ENCODE results near the gene ZW10.
"Not testable (repeated sequence)": the region's sequence is repeated elsewhere in the genome, so short reads cannot be mapped to it uniquely, and the experiment has no call there.

Gene ZW10

DNA sequence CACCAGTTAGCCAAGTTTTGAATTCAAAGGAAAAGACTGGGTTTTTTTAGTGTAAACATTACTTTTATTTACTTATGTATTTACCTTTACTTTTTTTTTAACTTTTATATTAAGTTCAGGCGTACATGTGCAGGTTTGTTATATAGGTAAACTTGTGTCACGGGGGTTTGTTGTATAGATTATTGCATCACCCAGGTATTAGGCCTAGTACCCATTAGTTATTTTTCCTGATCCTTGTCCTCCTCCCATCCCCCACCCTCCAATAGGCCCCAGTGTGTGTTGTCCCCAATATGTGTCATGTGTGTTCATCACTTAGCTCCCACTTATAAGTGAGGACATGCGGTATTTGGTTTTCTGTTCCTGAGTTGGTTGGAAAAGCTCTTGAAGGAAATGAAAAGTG is 20.6 kb downstream of the ZW10 start:
- no peak for DNase-seq (ENCODE audit: low spot score)

DNA sequence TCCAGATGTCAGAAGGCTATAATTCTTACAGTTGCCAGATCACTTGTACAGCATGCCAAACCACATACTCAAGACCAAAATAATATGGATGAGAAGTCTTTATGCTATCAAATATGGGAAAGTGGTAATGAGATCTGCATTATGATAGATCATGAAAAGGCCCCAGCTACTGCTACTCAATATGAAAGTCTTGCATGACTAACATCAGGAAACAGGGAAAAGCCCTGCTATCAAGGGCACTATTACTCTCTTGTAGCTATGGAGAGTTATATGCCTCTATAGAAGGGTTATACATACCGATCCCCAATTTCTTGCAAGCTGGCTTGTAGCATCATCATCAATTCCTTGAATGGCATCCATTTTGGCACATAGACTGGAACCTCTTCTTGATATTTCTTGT is 37.2 kb downstream of the ZW10 start:
- DNase-seq (ENCODE audit: low spot score): no peak

DNA sequence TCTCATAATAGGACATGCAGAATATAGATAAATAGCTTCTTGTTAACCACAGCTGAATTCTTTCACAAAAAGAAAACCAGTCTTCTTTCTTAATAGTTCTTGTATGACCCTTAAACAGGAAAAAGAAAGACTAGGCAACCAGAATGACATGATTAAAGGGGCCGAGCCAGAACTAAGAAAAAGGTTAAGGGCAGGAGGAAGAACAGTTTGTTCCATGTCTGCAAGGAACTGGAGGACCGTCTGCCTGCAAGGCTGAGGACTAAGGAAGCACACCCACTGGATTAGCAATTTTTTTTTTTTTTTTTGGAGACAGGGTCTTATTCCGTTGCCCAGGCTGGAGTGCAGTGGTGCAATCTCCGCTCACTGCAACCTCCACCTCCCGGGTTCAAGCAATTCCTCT is 41.4 kb downstream of the ZW10 start:
- DNase-seq (ENCODE audit: low spot score): no peak

DNA sequence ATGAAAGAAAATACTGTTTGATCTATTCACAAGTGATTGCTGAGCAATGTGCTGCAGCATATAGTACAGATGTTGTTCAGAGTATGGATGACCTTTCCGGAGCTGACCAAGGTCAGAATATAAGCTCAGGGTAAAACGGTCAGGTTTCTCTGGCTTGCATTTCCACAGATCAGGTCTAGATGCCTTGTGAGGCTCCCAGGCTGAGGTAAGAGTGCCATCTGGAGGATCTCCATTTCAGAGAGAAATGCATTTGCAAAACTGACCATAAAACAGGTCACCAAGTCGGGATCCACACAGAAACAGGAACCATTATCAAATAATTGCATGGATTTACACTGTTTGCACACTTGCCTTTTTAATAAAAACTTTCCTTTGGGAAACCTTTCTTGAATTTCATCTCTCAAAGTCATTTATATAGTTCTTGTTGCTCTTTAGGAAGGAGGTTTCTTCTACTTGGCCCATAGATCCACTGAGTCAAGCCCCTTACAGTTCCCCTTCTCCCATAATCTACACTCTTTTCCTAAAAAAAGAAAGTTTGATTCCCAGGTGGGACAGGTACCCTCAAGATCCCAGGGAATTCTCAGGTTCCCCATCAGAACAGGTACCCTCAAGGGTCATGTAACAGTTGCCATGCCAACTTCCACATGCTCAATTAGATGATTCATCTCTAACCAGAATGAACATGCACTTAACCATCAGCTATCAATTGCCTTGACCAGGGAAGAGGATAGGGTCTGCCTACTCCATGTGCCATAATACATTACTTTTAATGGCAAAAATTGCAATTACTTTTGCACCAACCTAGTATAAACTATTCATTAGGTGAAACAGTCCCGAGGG is 42.4 kb downstream of the ZW10 start:
- DNase-seq (ENCODE audit: low spot score): peak; percentile 71

DNA sequence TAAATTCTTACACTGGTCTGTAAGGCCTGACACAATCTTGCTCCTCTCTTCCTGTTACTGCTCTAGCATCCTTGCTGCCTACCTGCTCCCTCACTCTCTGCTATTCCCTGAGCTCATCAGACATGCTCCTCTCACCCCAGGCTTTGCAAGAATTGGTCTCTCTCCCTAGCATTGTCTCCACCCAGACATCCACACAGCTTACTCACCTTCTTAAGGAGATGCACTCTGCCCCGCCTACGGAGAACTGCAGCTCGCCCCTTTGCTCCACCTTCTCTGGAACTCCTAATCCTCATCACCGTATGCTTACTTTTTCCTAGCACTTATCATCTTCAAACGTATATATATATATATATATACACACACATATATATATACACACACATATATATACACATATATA is 44.0 kb downstream of the ZW10 start:
- DNase-seq (ENCODE audit: low spot score): no peak

DNA sequence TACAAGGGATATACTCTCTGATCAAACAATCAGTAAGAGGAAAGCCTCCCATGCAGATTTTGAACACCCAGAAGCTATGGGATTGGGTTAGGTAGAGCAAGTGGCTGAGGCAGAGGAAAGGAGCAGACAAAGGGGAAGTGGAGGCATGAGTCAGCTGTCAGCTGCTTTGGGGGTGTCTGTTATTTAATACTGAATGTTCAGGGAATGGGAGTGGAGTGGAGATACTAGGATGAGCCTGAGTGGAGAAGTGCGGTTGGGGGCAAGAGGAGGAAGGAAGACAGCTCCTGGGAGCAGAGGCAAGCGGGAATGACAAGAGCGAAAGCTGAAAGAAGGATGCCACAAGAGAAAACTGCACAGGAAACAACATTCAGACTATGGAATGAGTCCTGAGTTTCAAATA is 44.7 kb downstream of the ZW10 start:
- DNase-seq (ENCODE audit: low spot score): no peak

DNA sequence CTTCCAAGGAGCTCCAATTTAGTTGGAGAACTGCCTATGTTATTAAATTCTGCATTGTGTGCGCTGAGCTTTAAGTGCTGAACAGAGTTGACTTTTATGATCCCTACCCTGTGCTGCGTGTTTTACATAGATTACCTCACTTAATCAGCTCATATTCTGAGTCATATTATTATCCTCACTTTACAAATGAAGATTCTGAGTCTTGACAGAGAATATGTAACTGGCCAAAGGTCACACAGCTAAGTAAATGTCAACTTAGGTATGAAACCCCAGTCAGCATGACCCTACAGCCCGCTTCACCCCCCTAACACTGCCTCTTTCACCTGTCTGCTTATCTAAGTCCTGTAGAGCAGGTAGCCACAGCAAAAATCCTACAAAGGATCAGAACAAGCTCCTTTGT is 47.6 kb downstream of the ZW10 start:
- DNase-seq (ENCODE audit: low spot score): no peak

DNA sequence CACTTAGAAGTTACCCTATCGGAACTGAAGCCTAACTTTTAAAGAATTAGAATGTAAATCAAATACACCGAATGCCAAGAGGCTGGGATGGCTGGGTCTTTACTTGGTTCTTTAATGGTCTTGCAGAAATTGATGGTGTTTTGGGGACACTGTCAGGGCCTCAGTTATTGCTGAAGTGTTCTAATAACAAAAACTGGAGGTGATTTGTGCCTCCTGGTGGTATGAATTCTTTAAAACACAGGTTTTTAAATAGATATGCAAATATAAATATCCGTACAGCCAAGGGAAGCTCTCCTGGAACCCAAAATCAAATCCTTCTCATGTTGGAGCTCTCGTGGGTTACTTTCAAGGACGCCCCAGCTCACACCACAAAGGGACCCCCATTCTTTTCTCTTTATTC is 48.1 kb downstream of the ZW10 start:
- DNase-seq (ENCODE audit: low spot score): peak; percentile 32

DNA sequence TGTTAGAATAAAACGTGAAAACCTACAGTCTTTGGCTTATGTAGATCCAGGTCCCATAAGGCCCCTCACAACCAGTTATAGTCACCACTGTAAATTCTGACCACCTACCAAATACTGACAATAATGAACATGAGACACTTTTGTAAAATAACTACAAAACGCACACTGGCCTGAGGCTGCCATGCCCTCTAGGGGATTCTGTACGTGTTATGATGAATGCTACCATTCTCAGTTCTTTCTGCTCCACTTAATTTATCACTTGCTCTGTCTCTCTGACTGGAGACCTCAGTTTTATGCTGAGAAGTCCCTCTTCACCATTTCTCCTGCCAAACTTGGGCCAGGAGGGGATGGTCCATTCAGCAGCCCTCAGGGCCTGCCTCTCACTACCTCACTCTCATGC is 48.7 kb downstream of the ZW10 start:
- DNase-seq (ENCODE audit: low spot score): no peak

DNA sequence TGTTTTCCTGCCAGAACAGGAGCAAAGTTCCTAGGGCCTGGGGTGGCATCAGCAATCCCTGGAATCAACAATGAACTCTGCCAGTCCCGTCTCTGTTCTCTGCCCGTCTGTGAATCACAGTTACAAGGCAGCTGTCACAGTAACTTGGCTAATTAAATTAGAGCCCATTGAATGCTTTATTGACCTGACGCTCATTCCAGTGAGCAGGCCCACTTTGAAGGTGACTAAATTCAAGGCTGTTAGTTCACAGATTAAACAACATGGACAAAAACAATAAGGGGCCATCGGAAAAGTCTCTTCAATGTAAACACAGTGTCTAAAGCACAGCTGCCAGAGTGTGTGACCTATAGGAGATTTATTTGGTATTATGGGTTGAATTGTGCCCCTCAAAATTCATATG is 49.7 kb downstream of the ZW10 start:
- DNase-seq (ENCODE audit: low spot score): no peak

DNA sequence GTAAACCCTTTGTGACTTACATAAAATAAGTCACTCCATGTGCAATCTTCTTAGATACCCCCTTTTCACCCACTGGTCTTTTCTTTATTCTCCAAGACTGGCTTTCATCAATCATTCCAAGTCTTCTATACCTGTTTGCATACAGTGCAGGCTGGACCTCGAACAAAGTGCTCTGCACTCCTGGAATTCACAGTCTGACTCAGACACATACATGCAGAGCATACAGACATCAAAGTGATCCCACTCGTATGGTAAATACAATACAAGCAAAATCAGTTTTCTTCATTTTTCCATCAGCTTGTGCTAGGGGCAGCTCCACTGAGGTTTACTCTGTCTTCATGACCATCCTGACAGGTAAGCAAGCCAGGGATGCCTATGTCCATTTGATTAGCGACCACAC is 50.6 kb downstream of the ZW10 start:
- no peak for DNase-seq (ENCODE audit: low spot score)

DNA sequence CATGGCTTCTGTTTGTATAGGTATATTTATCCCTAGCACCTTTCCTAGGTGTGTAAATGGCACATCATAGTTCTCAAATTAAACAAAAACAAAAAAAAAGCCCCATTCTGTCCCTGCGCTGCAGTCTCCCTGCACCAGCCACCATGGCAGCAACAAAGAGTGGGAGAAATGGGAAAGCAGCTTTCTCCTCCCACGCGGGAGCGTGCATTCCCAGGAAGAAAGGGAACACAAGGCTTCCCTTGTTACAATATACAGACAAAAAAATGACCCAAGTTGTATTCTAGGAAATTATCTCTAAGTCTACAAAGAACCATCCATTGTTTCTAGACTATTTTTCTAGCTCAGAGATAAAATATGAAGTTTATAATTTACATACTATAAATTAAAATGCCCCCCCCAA is 51.3 kb downstream of the ZW10 start:
- DNase-seq (ENCODE audit: low spot score): no peak

DNA sequence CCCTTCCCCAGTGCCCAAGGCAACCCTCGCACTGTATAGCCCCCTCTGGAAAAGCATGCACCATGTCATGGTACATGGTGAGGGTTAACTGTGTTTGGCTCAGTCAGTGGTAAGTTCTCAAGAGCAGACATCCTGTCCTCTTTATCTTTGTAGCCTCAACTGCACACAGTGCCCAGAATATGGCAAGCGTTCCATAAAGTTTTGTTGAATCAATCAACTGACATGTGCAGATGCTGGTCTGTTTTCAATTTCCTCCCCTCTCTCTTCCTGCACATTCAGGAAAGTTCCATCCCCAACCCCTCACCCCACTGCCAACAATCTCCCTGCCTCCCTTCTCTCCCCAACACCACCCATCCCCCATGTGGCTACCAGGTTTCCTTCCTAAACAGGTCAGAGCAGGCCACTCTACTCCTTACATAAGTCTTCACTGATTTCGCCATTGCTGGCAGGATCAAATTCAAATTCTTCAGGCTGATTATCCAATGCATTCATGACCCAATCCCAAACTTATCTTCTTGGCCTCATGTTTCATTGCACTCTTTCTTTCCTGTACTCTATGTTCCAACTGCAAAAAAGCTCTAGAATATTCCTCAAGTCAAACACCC is 51.9 kb downstream of the ZW10 start:
- DNase-seq (ENCODE audit: low spot score): no peak

DNA sequence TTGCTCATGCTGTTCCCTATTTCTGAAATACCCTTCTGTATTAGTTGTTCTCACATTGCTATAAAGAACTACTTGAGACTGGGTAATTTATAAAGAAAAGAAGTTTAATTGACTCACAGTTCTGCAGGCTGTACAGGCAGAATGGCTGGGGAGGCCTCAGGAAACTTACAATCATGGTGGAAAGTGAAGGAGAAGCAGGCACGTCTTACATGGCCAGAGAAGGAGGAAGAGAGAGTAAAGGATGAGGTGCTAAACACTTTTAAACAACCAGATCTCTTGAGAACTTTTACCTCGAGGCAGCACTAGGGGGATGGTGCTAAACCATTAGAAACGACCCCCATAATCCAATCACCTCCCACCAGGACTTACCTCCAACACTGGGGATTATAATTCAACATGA is 53.0 kb downstream of the ZW10 start:
- not testable (repeated sequence) for DNase-seq (ENCODE audit: low spot score)

DNA sequence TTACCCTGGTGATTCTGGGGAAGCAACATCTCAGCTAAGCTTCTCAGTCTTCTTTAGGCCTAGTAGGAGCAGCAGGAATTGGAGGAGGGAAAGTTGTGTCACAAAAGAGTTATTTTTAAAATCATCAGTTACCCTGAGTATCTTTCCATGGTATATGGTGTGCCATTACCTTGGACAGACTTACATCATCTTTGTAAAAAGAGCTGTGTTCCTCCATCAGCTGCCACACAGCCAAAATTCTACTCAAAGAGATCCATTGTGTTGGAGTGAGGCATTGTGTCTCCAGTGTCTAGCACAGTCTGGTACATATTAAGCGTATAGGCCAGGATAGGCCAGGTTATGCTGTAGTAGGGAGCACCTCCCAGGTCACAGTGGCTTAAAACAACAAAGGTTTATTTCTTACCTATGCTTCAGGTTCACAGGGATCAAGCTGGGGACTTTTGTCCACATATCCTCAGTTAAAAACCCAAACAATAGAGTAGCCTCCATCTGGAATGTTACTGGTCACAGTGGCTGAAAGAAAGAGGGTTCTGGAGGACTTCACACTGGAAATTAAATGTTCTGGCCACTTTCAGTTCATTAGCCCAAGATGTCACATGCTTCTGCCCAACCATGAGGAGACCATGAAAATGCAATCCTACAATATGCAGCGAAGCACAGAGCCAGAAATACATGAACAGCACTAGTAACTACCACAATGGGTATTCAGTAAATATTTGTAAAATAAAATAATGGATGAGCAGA is 57.4 kb downstream of the ZW10 start:
- DNase-seq (ENCODE audit: low spot score): no peak

DNA sequence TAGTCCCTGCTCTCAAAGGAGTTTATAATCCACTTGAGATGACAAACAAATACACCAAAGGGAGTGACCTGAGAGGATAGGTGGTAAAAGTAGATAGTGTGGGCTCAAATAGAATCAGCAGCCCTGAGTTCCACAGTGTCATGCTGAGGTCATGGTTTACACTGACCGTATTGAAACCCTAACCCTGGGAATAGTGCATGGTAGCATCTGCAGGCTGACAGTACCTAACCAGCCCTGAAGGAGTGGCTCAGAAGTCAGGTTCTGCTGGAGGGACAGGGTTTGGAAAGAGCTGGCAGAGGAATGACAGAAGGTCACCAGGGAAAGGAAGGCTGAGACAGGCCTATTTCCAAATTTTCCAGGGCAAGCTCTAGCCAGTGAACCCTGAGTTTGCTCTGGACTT is 58.2 kb downstream of the ZW10 start:
- DNase-seq (ENCODE audit: low spot score): peak; percentile 37

DNA sequence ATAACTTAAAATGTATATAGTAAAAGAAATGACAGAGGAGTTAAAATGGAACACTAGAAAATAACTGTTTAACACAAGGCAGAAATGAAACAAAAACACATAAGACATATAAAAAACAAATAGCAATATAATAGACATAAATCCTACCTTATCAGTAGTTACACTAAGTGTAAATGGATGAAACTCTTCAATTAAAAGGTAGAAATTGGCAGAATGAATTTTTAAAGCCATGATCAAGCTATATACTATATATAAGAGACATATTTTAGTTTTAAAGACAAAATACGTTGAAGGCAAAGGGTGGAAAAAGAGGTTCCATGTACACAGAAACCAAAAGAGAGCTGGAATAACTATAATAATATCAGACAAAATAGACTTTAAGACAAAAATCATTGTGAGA is 62.5 kb downstream of the ZW10 start:
- no peak for DNase-seq (ENCODE audit: low spot score)

DNA sequence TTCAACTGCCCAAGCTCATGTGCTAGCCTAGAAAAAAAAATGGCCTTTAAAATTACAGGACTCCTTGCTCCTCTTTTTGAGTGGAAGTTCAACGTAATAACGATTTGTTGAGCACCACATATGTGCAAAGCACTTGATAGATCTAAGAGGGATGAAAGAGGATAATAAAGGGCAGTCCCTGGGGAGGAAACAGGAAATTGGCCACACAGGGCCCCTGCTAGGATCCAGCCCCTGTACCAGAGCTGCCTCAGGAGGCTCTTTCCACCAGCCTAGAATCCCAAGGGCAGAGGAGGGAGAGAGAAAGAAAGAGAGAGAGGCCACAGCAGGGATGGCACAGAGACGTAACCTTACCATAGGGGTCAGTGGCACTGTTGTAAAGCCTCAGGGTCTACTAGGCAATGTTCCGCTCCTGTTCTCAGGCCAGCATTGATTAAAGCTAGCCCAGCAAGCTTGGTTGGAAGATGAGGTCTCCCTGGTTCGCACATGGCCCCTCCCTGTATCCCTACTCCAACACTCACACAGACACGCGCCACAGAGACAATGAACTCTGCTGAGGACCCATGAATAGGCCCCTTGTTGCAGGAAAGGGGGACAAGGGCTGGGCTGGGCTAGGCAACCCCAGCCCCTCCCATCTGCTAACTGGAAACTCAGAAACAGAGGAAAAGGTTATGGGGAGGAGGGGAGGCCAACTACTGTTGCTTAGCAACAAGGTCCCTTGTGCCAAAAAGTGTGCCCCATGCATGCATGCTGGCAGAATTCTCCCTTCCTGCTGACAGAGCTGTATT is 67.4 kb downstream of the ZW10 start, which contains the start of gene TMPRSS5:
TMPRSS5 (minus strand) TSS at position 438 of the 785 bp plus-strand sequence; CDS start at position 354, 84 bp downstream.
- no peak for DNase-seq (ENCODE audit: low spot score)

DNA sequence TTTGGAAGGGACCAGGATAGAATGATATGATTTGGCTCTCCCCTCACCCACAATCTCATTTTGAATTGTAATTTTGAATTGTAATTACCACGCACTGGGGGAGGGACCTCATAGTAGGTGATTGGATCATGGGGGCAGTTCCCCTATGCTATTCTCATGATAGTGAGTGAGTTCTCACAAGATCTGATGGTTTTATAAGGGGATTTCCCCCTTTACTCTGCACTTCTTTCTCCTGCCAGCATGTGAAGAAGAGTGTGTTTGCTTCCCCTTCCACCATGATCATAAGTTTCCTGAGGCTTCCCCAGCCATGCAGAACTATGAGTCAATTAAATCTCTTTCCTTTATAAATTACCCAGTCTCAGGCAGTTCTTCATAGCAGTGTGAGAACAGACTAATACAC is 69.9 kb downstream of the ZW10 start:
- not testable (repeated sequence) for DNase-seq (ENCODE audit: low spot score)

DNA sequence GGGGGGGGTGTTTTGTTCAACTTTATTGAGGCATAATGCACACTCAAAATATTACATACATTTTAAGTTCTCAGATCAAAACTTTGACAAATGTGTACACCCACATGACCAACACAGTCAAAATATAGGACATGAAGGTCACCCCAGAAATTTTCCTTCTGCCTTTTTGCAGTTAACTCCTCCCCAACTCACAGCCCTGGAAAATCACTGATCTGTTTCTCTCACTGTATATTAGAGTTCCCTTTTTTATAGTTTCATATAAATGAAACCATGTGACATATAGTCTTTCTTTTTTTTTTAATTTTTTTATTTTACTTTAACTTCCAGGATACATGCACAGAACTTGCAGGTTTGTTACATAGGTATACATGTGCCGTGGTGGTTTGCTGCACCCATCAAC is 72.0 kb downstream of the ZW10 start:
- DNase-seq (ENCODE audit: low spot score): no peak

DNA sequence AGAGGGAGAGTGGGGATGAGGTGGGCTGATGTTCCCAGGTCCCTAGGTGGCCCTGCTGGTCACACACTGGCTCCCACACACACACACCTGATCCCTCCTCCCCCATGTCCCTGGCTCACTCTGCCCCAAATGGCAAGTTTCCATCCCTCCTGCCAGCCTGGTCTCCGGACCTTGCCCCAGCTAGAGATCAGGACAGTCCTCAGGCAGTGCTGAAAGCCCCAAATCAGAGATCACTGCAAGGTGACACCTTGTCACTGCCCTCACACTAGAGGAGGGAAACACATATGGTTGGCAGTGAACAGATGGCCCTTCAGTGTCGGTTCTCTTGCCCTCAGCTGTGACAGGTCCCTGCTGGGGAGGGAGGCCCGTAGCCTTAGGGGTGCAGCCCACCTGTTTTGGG is 75.0 kb downstream of the ZW10 start:
- DNase-seq (ENCODE audit: low spot score): no peak

DNA sequence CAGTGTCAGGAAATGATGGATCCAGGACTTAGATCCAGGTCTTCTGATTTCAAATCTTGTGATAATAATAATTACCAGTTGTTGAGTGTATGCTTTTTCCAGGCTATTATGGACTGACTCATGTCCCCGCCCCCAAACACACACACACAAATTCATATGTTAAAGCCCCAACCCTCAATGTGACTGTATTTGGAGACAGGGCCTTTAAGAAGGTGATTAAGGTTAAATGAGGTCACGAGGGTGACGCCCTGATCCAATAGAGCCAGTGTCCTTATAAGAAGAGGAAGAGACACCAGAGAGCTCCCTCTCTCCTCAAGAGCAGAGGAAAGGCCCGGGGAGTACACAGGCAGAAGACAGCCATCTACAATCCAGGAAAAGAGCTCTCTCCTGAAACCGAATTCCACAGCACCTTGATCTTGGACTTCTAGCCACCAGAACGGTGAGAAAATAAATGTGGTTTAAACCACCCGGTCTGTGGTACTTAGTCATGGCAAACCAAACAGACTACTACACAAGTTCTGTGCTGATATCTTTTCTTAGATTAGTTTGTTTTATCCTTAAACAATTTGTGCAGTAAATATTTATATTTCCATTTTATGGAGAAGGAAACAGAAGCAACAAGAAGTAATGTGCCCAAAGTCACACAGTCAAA is 75.6 kb downstream of the ZW10 start:
- DNase-seq (ENCODE audit: low spot score): peak; percentile 38

All from hematopoietic multipotent progenitor cell treated with erythropoietin and hydrocortisone succinate and interleukin-3 and kit ligand, for 17 days (in vitro differentiated cells).